Fibroblast of the aortic adventitia (primary cell): ENCODE results near the gene KIAA1191. TPM values are rescaled to one million over a fixed set of nuclear protein-coding genes. Genes with fewer than 3 reads are reported as not detected.

Experiments
- DNase-seq: peaks from one replicate; pipeline ENCODE4 v3.0.0-alpha.2; 2010; ENCODE audit warnings: low read depth
- H3K4me3 ChIP-seq: 2 replicates; pipeline ENCODE4 v1.5.1; 2011; ENCODE audit warnings: low read depth, mild to moderate bottlenecking, control low read depth, low read length, moderate library complexity
- total RNA-seq: library from RNA; depleted of rRNA; stranded (reverse); fragments of >200 nt; gene quantifications from 2 replicates; pipeline ENCODE4 v1.2.3, GENCODE V29; 2012; ENCODE audit warnings: low replicate concordance
- TF ChIP-seq, protein P1 (sequence below): IDR thresholded peaks from 2 replicates; pipeline ENCODE4 v1.5.1; 2011; ENCODE audit warnings: mild to moderate bottlenecking, low read length, control low read depth, inconsistent platforms; ENCODE audit not compliant: insufficient read depth

The KIAA1191 gene
- total RNA-seq, 1 donor, result 81.8 TPM

DNA sequence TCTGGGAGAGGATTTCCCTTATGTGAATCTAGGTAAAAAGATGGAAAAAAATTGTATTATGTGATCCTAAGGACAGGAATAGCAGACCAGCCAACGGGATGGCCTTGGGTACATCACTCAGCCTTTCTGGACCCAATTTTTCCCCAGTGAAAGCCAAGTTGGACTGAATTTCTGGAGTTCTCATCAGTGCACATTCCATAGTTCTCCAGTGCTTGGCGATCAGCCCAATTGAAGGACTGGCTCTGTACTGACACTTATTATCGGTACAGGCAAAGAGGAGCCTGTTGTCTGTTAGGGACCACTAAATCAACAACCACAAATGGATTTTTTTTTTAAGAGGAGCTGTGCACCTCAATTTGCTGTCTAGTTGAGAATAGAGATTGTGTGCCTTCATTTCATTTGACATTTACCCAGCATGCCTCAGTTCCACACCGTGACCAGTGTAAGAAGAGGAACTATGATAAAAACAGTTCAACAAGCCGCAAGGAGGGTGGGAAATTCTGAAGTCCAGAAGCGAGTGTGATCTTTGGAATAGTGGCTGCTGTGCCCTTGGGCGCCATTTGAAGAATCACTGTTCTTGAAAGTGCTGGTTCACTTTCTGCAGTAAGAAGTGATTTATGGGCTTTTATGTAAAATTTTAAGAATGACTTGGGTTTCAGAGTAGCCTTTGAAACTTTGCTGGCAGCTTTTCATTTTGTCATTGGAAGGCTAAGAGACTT is 11.7 kb upstream of the KIAA1191 start:
- TF ChIP-seq, protein P1, sequence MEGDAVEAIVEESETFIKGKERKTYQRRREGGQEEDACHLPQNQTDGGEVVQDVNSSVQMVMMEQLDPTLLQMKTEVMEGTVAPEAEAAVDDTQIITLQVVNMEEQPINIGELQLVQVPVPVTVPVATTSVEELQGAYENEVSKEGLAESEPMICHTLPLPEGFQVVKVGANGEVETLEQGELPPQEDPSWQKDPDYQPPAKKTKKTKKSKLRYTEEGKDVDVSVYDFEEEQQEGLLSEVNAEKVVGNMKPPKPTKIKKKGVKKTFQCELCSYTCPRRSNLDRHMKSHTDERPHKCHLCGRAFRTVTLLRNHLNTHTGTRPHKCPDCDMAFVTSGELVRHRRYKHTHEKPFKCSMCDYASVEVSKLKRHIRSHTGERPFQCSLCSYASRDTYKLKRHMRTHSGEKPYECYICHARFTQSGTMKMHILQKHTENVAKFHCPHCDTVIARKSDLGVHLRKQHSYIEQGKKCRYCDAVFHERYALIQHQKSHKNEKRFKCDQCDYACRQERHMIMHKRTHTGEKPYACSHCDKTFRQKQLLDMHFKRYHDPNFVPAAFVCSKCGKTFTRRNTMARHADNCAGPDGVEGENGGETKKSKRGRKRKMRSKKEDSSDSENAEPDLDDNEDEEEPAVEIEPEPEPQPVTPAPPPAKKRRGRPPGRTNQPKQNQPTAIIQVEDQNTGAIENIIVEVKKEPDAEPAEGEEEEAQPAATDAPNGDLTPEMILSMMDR, result no peak
- peak; percentile 51 for DNase-seq
- no peak overlapping the region for H3K4me3 ChIP-seq

DNA sequence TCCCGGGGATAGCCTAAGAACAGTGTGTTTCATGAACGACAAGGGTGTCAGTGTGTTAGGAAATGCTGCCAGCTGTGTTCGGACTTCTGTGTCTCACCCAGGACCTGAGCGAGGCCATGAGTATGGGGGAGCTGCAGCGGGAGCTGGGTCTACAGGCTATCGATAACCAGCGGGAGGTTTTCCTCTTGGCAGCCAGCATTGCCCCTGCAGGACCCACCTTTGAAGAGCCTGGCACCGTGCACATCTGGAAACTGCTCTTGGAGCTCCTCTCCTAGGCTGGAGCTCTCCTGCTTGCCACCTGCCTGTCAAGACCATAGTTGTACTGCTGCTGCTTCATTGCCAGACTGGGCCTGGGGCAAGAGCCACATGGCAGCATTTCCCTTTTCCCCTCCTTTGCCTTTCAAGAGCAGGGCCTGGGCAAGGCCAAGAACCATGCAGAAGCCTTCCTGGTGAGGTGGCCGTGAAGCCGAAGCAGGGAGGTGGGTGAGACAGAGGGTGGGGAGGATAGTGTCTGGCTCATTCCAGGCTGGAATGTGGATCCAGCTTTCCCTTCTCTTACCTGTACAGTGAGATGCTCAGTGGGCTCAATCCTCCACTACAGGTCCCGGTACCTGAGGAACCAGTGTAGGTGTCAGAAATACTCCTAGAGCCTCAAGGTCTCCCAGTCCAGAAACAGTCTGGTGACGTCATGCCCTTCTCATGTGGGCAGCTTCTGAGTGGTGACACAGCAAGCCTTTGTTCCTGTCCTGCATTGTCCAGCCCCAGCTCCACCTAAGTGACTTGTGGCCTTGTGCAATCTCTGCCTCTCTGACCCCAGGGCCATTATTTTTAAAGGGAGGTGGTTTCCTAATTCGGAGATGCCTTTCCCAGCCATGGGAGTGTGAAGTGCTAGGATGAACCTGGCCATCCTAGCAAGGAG is 10.3 kb upstream of the KIAA1191 start:
- no peak overlapping the region for H3K4me3 ChIP-seq
- TF ChIP-seq, protein P1, result no peak
- DNase-seq, result no peak

DNA sequence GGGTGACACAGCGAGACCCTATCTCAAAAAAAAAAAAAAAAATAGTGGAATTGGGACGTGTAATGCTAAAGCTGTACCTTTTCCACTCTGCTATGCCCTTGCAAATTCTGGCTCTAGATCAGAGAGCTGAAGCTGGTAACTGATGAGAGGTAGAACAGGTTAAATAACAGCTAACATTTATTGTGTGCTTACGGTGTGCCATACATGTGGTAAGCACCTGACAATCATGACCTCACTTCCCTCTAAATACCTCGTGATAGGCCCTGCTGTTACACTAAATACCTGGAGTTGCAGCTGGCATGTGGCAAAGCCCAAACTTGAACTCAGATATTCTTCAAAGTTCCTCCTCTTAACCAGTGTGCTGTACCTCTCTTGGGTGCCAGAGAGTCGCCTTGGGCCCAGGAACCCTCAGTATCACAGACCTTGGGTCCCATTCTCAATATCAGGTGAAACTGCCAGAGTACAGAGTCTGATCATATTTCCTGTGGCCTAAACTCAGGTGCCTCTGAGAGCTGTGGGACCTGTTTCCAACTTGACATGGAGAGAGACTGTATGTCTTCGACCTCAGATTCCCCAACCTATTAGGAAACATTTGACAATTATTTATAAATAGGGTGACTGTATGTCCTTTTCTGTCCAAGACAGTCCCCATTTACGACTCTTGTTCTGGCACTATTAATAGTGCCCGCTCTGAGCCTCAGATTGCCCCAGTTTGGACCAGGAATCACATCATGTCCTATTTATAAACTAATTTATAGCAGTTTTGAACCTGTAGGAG is 8.6 kb upstream of the KIAA1191 start:
- no peak for DNase-seq
- TF ChIP-seq, protein P1, result no peak
- no peak overlapping the region for H3K4me3 ChIP-seq

DNA sequence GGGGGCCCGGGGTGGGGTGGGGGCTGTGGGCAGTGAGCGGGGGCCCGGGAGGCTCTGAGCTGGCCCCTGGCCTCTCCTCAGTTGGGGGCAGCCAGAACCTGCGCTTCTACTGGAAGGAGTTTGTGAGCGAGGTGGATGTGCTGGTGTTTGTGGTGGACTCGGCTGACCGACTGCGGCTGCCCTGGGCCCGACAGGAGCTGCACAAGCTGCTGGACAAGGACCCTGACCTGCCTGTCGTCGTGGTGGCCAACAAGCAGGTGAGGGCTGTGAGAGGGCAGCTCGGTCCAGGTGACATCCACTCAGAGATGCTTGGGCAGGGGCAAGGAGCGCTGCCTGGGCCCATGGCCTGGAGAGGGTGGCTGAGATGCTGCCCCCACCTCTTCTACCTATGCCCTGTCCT is 7.2 kb upstream of the KIAA1191 start:
- DNase-seq, result no peak
- TF ChIP-seq, protein P1, result no peak
- H3K4me3 ChIP-seq, result no peak overlapping the region

DNA sequence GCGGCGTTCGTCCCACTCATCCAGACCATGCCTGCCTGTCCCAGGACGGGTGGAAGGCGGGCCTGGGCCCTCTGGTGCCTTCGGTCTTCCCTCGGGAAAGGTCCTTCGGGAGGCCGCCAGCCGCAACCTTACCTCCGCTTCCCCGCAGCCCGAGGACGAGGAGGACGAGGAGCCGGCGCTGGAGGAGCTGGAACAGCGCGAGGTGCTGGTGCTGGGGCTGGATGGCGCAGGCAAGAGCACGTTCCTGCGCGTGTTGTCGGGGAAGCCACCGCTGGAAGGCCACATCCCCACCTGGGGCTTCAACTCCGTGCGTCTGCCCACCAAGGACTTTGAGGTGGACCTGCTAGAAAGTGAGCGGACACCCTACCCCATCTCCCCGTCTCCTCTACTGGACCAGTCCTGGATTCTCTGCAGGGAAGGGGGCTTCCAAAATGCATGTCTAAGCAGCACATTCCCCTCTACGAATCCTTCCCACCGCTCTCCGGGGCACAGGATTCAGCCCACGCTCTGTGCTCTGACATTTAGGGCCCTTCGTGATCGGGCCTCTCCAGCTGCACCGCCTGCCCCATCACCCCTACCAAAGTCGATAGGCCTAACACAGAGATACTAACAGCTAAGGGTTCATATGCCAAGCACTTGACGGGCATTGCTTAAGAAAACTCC is 4.8 kb upstream of the KIAA1191 start:
- H3K4me3 ChIP-seq, result peak overlapping the region; percentile 72
- DNase-seq, result no peak
- TF ChIP-seq, protein P1, result no peak
